Brain pericyte (primary cell): Measurements from ENCODE around the gene RNF114.
"Not testable (repeated sequence)": the region's sequence is repeated elsewhere in the genome, so short reads cannot be mapped to it uniquely, and the experiment has no call there.

ENCODE experiments used
- DNase-seq: peaks from one replicate; pipeline ENCODE4 v3.0.0-alpha.2; 2012; ENCODE audit warnings: low read depth, low spot score

RNF114 gene

DNA sequence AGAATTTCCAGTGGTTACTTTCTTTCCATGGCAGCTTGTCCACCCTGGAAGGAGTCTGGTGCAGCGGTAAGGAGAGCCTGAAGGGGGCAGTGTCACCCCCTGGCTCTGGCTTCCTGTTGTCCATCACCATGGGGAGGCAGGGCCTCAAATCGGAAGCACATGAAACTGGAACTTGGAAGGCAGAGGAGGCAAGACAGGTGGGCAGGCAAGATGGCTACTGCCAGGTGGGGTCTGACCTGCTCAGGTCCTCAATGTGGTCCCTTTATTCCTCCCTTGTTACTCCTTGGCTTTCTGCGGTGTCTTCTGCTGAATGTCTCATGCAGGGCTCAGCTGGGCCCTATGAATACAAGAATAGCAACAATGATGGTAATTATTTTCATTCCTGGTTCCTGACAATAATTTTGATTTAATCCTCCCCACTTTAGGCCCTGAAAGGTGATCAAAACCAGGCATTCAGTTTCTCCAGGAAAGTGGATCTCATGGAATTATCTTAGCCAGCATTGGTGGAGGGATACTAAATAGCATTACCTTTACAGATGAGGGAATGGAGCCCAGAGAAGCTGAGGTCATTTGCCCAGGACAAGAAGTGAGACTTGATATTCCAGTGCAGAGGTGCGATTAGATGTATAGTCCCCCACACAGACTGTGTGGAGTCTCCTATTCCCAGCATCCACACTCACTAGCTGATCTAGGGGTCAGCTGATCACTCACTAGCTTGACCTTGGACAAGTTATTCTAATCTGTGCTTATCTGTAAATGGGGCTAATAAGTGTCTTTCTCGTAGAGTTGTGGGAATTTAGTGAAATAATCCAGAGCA is 29.0 kb downstream of the RNF114 start:
- DNase-seq, result no peak

DNA sequence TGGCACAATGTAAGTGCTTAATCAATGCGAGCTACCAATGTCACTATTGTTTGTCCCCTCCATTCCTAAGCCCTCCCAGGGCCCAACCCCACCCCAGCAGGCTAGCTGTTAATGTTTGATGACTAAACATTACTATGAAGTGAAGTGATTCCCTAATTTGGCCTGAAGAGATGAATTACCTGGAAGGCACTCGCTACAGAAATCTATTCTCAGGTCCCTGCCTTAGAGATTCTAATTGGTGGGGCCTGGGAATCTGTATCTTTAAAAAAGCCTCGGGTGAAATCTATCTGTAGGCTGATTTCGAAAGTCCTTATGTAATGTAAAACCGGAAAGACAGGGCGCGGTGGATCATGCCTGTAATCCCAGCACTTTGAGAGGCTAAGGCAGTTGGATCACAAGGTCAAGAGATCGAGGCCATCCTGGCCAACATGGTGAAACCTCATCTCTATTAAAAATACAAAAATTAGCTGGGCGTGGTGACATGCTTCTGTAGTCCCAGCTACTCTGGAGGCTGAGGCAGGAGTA is 29.6 kb downstream of the RNF114 start:
- DNase-seq, result no peak

DNA sequence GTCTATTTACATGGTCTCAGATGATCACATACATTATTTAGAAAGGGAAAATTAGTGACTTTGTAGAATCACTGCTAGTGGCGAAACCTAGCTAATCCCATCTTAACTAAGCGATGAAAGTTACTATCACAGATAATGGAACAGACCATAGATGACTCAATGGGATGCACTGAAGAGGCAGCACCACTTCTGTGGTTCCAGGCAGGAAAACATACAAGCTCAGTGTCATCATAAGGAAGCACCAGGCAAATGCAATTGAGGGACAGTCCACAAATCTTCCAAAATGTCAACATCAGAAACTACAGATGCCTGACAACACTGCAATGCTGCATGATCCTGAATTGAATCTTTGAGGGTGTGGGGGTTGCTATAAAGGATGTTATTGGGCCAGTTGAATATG is 30.7 kb downstream of the RNF114 start:
- no peak for DNase-seq

DNA sequence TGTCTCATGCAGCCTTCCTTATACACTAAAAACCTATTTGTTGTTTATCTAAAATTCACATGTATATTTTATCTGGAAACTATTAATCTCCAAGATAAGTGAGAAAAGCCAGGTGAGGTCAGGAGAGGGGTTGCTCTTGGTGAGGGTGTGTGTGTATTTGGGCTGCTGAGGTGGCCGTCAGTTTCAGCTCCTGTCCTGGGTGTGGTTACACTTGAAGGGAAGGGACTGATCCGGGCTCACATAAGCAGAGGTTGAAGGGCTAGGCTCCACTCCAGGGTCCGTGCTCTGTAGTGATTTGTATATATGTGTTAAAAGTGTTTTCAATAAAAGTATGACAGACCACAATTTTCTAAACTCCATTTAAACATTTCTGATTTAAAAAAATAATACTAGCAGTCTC is 33.0 kb downstream of the RNF114 start:
- DNase-seq, result no peak

DNA sequence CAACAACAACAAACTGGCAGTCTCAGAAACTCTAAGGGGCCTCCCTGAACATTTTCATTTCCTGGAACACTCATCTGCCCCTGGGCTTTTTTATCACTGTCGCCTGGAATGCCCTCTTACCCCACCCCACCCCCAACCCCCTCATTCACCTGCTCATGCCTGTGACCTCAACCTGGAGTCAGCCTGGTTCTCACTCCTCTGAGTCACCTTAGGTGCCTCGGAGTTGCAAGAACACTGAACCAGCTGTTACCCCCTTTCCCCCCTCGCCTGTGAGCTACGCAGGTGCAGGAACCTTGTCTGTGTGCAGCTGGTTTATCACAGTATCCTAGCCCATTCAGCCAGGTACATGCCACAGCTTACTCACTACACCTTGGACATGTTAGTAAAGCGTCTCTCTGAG is 33.7 kb downstream of the RNF114 start:
- no peak for DNase-seq

DNA sequence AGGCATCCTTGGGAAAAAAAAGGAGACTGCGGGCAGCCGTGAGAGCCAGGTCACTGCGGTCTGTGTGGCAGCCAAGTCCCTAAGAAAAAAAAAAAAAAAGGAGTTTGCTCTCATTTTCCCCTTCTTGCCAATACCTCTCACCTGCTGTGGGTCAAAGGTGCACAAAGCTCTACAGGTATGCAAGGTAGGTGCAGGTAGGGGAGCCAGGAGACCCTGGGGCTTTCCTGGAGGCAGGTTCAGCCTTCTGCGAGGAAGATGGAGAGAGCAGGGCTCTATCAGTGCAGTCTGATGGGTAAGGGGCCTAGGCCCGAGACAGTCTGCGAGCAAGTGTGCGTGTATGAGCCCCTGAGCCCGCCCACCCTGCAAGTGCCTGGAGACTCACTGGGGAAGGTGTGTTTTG is 34.3 kb downstream of the RNF114 start:
- DNase-seq, result no peak

DNA sequence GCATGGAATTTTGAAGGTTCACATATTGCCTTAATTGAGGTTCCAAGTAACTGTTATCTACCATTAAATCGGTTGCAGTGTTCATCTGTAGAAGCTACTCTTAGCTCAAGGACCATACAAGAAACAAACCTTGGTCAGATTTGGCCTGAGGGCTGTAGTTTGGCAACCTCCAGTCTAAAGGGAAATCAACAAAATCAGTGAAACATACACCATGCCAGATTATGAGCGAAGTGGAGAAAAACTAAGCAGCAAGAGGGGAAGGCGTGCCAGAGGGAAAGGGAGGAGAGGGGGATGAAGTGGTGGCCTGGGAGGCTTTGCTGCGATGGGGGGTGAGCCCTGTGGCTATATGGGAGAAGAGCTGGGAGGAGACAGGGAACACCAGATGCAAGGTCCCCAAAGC is 37.8 kb downstream of the RNF114 start:
- DNase-seq, result no peak

DNA sequence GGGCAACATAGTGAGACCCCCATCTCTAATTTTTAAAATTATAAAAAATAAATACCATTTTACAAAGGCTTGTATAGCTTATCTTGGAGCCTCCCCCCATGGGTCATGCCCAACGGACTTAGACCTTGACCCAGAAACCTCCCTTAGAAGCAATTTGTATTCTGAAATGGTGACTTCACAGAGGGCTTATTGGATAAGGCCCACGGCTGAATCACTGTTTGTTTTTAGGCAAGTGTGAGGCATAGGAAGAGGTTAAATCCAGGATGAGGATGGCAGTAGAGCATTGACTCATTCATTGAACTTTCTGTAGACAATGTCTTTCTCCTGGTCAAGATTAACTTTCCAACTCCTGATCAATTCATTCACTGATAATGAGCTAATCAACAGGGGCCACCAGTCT is 40.3 kb downstream of the RNF114 start:
- DNase-seq, result no peak

DNA sequence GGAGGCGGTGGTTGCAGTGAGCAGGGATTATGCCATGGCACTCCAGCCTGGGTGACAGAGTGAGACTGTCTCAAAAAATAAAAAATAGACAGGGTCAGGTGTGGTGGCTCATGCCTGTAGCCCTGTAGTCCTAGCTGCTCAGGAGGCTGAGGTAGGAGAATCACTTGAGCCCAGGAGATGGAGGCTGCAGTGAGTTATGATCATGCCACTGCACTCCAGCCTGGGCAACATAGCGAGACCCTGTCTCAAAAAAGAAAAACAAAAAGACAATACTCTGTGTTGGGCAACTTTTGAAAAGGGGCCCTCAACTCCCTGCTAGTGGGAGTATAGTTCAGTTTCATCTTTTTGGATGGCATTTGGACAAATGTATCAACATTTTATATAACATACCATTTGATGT is 41.5 kb downstream of the RNF114 start:
- DNase-seq, result not testable (repeated sequence)

DNA sequence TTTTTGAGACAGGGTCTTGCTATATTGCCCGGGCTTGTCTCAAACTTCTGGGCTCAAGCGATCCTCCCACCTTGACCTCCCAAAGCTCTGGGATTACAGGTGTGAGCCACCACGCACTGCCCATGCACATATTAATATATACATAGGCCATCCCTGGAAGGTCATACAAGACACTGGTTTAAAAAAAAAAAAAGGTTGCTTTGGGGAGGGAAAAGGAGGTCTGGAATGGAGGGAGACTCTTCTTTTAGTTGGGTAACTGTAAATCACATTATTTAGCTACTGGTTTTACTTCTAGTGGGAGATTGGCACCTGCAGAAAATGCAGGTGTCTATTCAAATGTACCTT is 42.5 kb downstream of the RNF114 start:
- DNase-seq, result no peak

DNA sequence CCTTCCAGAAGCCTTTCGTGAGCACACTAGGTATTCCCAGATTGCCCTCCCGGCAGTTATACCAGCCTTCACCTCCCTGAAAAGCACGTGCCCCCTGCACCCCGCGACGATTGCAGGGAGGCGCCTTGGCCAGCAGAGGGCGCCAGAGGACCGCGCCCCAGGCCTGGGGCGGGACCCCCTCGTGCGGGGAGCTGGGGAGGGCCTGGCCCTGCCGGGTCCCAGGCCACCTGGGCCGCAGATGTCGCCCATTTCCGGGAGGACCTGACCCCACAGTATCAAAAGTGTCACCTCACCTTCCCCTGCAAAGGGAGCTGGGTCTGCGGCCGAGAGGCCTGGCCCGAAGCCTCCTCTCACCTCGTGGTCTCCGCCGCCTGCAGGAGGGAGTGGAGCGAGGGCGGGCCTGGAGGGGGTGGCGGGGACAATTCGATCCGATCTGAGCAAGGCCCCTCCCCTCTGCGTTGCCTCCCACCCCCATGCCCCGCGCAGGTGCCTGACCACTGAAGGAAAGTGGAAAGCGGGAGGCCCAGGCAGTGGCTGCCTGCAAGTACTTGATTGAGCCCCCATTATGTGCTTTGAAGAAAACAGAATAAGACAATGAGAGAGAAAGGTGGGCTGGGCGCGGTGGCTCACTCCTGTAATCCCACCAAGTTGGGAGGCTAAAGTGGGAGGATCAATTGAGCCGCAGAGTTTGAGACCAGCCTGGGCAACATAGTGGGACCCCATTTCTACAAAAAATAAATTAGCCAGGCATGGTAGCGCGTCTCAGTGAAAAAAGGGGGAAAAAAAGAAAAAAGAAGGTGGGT is 43.0 kb downstream of the RNF114 start:
- DNase-seq, result no peak

DNA sequence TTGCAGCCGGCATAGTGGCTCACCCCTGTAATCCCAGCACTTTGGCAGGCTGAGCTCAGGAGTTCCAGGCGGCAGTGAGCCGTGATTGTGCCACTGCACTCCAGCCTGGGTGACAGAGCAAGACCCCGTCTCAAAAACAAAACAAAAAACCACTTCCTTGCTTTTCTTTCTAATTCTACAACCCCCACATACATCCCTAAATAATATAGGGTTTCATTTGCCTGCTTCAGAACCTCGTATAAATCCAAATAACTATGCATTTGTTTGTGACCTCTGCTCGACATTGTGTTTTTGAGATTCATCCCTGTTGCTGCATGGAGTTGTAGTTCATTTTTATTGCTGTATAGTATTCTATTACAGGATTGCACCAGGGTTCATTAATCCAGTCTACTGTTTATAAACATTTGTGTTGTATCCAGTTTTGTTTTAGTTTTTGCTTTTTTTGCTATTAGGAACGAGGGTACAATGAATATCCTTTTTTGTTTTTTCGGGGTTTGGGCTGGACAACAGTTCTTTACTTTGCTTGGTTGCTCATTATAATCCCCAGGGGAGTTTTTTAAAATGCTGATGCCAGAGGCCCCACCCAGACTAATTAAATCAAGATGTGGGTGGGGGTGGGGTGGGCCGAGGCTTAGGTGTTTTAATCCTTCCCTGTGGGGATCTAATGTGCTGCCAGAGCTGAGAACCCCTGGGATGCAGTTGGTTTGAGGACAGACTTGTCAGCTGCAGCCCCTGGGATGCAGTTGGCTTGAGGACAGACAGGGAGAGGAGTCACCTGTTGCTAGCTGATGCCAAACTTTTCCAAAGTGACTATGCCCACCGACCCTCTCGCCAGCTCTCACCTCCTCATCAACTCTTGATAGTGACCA is 44.2 kb downstream of the RNF114 start:
- no peak for DNase-seq

DNA sequence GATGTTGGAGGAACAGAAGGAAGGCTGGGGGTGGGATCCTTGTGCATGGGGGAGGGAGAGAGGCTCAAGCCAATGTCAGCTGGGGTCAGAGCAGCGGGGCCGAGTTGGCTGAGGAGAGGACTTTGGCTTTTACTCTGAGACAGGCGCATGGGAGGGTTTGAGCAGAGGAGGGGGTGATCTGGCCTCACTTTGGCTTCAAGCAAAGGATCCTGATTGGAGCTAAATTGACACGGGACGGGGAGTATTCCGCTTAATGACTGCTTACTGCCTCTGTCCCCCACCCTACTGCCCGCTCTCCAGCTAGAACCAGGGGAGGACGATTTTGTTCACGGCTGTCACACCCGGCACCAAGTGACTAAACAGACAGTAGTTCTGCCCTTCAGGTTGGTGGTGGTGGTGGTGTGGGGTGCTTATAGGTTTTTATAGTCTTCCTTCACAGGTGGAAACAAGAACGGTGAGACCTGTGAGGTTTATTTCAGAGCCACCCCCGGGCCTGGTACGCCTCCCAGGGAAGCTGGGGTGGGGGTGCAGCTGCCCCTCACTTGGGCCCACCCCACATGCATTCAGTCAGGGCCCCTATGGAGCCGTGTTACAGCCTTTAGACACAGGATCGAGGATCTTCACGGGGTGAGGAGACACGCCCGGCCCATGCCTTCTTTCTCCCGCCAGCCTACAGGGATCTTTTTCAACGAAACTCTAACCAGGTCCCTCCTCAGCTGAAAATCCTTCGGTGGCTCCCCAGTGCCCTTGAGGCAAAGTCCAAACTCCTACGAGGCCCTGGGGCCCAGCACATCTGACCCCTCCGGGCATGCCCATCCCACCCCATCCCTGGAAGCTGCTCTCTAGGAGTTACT is 45.2 kb downstream of the RNF114 start:
- no peak for DNase-seq

DNA sequence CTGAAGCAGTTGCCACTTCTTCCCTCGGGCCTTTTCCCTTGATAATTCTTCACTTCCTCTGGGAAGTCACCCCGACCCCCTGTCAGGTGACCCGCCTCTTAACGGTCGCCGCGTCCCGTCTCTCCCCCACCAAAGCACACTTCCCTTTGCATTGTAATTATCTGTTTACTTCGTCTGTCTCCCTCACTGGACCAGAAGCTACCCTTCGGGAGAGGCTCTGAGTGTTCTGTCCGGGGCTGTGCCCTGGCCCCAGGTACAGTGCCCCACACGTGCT is 45.8 kb downstream of the RNF114 start:
- DNase-seq, result no peak

DNA sequence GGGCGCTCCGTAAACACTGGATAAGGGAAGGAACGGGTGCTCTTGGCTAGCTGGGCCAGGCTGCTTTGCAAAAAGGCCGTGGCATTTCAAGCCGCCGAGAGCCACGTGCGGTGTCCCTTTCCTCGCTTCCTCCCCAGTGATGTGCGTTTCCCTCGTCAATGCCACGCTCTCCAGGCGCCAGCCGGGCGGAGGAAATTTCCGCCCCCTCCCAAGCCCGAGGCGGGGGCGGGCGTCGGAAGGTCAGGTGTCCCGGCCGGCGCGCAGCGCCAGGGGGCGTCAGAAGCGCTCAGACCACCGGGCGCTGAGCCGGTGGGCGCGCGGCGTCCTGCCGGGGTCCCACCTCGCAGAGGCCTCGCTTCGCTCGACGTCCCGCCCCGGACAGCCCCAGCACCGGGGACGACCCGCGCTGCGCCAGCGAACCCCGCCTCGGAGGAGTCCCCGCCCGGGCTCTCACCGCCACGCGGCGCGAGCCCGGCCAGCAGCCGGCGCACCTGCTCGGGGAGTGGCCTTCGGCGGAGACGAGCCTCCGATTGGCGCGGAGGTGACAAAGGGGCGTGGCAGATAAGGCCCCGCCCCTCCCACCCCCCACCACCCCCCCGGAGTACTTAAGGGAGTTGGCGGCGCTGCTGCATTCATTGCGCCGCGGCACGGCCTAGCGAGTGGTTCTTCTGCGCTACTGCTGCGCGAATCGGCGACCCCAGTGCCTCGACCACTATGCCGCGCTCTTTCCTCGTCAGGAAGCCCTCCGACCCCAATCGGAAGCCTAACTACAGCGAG is 46.3 kb downstream of the RNF114 start, which contains the start of gene SNAI1:
Gene SNAI1 (plus strand): TSS at position 635 of the 777 bp plus-strand sequence. CDS start 80 bp downstream, at position 715.
- DNase-seq, result no peak

DNA sequence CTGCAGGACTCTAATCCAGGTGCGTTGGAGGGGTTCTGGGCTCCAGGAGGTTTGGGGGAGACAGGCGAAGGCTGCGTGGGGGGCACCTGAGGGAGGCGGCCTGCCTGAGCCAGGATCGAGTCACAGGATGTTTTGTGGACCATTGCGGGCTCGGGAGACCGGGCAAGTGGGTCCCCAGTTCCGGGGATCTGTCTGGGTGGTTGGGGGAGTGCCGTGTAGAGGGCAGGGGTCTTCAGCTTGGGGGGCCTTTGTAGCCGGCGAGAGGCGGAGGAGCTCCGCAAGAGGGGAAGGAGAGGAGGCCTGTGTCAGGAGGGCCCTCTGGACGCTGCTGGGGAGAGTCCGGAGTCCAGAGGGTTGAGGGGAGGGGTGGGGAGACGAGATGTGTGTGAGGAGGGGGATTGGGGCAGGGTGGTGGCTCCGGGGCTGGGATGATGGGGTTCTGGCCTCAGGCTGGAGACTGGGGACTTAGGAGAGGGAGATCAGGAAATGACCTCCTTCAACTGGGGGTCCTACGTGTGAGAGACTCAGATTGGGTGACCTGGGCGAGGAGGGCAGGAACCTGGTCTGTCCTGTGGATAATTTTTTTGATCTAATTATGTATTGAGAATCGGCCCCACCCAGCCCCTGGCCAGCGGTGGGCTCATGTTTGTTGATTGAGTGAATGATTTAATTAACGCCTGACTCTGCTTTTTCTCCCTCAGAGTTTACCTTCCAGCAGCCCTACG is 47.1 kb downstream of the RNF114 start:
- no peak for DNase-seq

DNA sequence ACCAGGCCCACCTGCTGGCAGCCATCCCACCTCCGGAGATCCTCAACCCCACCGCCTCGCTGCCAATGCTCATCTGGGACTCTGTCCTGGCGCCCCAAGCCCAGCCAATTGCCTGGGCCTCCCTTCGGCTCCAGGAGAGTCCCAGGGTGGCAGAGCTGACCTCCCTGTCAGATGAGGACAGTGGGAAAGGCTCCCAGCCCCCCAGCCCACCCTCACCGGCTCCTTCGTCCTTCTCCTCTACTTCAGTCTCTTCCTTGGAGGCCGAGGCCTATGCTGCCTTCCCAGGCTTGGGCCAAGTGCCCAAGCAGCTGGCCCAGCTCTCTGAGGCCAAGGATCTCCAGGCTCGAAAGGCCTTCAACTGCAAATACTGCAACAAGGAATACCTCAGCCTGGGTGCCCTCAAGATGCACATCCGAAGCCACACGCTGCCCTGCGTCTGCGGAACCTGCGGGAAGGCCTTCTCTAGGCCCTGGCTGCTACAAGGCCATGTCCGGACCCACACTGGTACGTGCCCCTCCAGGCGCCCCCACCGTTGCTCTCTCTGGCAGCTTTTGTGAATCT is 47.7 kb downstream of the RNF114 start:
- no peak for DNase-seq

DNA sequence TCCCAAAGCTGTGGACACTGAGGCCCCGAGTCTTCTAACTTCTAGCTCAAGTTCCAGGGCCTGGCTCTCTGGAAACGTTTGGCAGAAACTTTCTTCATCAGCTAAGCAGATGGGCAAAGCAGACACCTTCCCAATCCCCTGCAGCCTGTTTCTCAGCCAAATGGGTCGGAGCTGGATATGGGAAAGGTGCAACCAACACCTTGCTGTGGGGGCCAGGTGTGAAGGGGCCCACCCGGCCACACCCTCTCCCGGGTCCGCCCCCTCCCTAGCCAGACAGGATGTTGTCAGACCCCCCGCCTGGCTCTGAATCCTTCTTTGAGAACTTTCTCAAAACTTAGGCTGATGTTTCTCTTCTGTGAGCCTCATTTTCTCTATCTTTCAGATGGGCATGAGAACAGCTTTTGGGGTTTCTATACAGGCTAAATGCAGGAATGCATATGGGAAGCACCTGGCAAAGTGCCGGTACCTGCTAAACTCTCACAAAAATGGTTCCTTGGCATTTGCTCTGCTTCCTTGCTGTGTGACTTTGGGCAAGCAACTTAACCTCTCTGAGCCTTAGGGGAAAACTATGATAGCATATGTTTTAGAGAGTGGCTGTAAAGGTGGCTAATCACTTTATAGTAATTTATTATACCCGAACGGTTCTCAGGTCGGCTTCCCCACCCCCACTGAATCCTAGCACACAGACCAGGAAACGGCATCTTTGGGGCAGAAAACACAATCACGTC is 48.4 kb downstream of the RNF114 start:
- DNase-seq, result no peak

DNA sequence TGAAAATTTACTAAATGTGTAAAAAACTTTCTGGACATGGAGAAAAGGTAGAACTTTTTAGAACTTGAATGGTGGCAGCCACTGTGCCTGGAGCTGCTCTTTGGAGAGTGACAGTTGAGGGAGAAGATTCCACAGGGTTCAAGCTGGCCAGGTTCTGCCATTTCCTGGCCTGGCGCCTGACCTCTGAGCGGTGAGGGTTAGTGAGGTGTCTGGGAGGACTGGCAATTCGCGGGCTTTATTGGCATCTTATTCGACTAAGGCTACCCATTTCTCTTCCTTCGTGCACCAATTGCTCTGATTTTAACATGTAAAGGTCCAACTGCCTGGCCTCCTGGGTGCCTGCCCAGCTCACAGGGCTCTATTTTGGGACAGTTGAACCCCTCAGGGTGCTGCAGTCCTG is 49.0 kb downstream of the RNF114 start:
- no peak for DNase-seq
